ENCODE measurements around the gene HDHD3.
A peak's percentile ranks its signal among the peaks of the same experiment; 100 is the strongest.

The HDHD3 gene

GRCh38 chr9:113341712-113342410 is 34.9 kb downstream of the HDHD3 start:
- ATAC-seq, result no peak
- no peaks in the 10 kb centered on the region for H3K9me3 Mint-ChIP-seq

GRCh38 chr9:113340011-113340699 is 36.6 kb downstream of the HDHD3 start, which contains the start of gene WDR31:
Gene WDR31 (minus strand): TSS chr9:113340275. CDS start chr9:113332022, 8,253 bp downstream.
- H3K27ac Mint-ChIP-seq, result peak within 1 kb of the TSS; percentile 53
- DNase-seq (peak; percentile 89), ATAC-seq (peak; percentile 94)
- H3K27me3 Mint-ChIP-seq, result no peaks in the 10 kb centered on the region
- H3K4me1 Mint-ChIP-seq, result peaks cover 35% of the 10 kb centered on the region
- H3K36me3 Mint-ChIP-seq (ENCODE audit: low read depth), result no peaks in the 10 kb centered on the region
- peak within 1 kb of the TSS; percentile 86 for H3K4me3 Mint-ChIP-seq
- H3K9me3 Mint-ChIP-seq, result no peaks in the 10 kb centered on the region

More at GRCh38 chr9:113341712-113342410, 34.9 kb downstream of the HDHD3 start:
- Mint-ChIP-seq H3K27ac (peak overlapping the region; percentile 37), H3K4me3 (peak overlapping the region; percentile 86), H3K36me3 (ENCODE audit: low read depth) (no peaks in the 10 kb centered on the region), H3K4me1 (peaks cover 47% of the 10 kb centered on the region), H3K27me3 (no peaks in the 10 kb centered on the region)
- no peak for DNase-seq

GRCh38 chr9:113337714-113338113 is 39.1 kb downstream of the HDHD3 start:
- ATAC-seq, result no peak
- no peak for DNase-seq
- Mint-ChIP-seq H3K4me3 (no peak overlapping the region), H3K36me3 (ENCODE audit: low read depth) (no peaks in the 10 kb centered on the region), H3K4me1 (peaks cover 28% of the 10 kb centered on the region), H3K27ac (no peak overlapping the region), H3K9me3 (no peaks in the 10 kb centered on the region), H3K27me3 (no peaks in the 10 kb centered on the region)

DNA sequence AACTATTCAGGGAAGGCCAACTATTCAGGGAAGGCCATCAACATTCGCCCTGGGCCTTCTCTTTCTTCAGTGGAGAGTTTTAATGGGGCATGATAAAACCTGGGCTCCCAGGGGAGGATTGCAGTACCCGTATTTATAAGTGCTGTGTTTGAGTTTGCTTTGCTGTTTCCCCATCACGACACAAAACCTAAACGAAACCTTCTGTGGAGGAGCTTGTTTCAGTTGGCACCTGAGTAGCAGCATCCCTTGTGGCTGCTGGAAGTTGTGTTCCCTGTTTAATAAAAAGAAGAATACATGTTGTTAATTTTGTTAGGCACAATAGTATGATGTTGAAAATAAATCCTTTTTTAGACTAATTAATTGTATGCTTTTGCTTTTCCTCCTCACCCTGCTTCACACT is 45.0 kb downstream of the HDHD3 start:
- H3K4me1 Mint-ChIP-seq, result no peaks in the 10 kb centered on the region
- ATAC-seq (no peak), DNase-seq (no peak)
- H3K36me3 Mint-ChIP-seq (ENCODE audit: low read depth), result no peaks in the 10 kb centered on the region
- H3K4me3 Mint-ChIP-seq, result no peak overlapping the region
- no peaks in the 10 kb centered on the region for H3K9me3 Mint-ChIP-seq
- H3K27ac Mint-ChIP-seq, result no peak overlapping the region
- H3K27me3 Mint-ChIP-seq, result no peaks in the 10 kb centered on the region

DNA sequence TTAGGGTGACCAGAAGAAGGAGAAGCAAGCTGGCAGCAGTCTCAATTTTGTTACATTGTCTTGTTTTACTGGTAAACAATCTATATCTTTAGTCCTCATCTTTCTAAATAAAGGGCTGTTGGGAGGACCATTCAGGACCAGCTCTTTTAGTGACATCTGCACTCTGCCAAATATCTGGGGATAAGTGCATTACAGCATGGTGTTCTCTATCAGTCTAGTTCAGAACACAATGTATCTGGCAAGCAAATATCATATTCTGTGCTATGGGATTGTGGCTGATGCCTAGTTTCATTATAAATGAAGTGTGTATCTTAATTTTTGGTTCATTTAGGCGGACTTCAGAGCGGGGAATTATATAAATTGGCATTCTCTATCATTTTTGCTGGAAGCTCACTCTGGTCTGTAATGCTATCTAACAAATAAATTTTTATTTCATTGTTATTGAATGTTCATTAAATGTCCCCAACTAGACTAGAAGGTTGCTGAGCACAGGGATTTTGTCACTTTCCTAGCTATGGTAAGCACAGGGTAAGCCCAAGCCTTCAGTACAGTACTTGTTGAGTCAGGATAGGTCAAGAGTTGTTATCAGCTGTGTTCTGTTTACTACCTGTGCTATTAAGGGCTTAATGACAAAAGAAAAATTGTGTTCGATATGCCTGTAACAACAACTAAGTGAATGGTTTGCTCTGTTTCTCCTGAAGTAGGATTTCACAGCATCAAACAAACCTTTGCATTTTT is 48.6 kb downstream of the HDHD3 start:
- ATAC-seq, result no peak
- no peak for DNase-seq

GRCh38 chr9:113326230-113326629 is 50.6 kb downstream of the HDHD3 start:
- H3K9me3 Mint-ChIP-seq, result no peaks in the 10 kb centered on the region
- DNase-seq, result no peak
- no peak for ATAC-seq
- H3K36me3 Mint-ChIP-seq (ENCODE audit: low read depth), result no peaks in the 10 kb centered on the region
- no peaks in the 10 kb centered on the region for H3K4me1 Mint-ChIP-seq
- no peaks in the 10 kb centered on the region for H3K27me3 Mint-ChIP-seq
- no peak overlapping the region for H3K27ac Mint-ChIP-seq
- no peak overlapping the region for H3K4me3 Mint-ChIP-seq

More for the DNA sequence above, 48.6 kb downstream of the HDHD3 start:
- Mint-ChIP-seq H3K4me3 (no peak overlapping the region), H3K27me3 (no peaks in the 10 kb centered on the region), H3K9me3 (no peaks in the 10 kb centered on the region), H3K27ac (no peak overlapping the region), H3K36me3 (ENCODE audit: low read depth) (no peaks in the 10 kb centered on the region), H3K4me1 (no peaks in the 10 kb centered on the region)
